ENCODE data around the gene PC. TPM values are rescaled to one million over a fixed set of nuclear protein-coding genes. Genes with fewer than 3 reads are reported as not detected.

PC gene
- total and polyA plus RNA-seq, 12 donors: 40.6 to 231 (median 83.2) TPM

GRCh38 chr11:66907751-66908630 lies 50.2 kb downstream of the PC start:
- peaks cover 0 to 29% of the 10 kb centered on the region in 2 donors for H3K4me1 ChIP-seq (replicated peaks in 1 of 2)
- peak overlapping the region in 2 of 5 donors; percentile 42 to 54 for H3K27ac ChIP-seq
- H3K36me3 ChIP-seq (replicated peaks in 1 of 2): no peaks in the 10 kb centered on the region
- no peak overlapping the region for H3K4me3 ChIP-seq
- no peaks in the 10 kb centered on the region for H3K27me3 ChIP-seq
- no peaks in the 10 kb centered on the region for H3K9me3 ChIP-seq (replicated peaks in 1 of 3)
- 75 to 84% (median 82%) methylated on average over 7 to 9 of the region's 9 CpGs for WGBS, 4 donors
- TF ChIP-seq CTCF (IDR thresholded peaks at IDR 0.05): no peak
- no peak for TF ChIP-seq POLR2A (IDR thresholded peaks at IDR 0.05)
- peak in 3 of 7 donors; percentile 12 to 32 (median 14) for DNase-seq
- intact Hi-C loops (cut with DNase I): no loop called here

GRCh38 chr11:66906061-66906733 lies 52.0 kb downstream of the PC start:
- Histone ChIP-seq H3K4me3 (no peak overlapping the region), H3K36me3 (replicated peaks in 1 of 2) (no peaks in the 10 kb centered on the region), H3K27me3 (no peaks in the 10 kb centered on the region), H3K4me1 (replicated peaks in 1 of 2) (peaks cover 0 to 29% of the 10 kb centered on the region in 2 donors), H3K9me3 (replicated peaks in 1 of 3) (no peaks in the 10 kb centered on the region), H3K27ac (peak overlapping the region in 2 of 5 donors; percentile 30 to 57)
- 75 to 83% (median 81%) methylated on average over 12 to 14 of the region's 14 CpGs for WGBS, 4 donors
- DNase-seq: peak in 2 of 7 donors; percentile 39 to 50
- TF ChIP-seq POLR2A (IDR thresholded peaks at IDR 0.05) (no peak), CTCF (IDR thresholded peaks at IDR 0.05) (no peak)
- intact Hi-C loops (cut with DNase I): no loop called here

- Histone ChIP-seq H3K36me3 (replicated peaks in 1 of 2) (no peaks in the 10 kb centered on the region), H3K27ac (no peak overlapping the region), H3K9me3 (replicated peaks in 1 of 3) (no peaks in the 10 kb centered on the region), H3K4me3 (no peak overlapping the region), H3K4me1 (replicated peaks in 1 of 2) (peaks cover 0 to 29% of the 10 kb centered on the region in 2 donors), H3K27me3 (no peaks in the 10 kb centered on the region)
- DNase-seq: no peak
- no peak for TF ChIP-seq CTCF (IDR thresholded peaks at IDR 0.05)
- no peak for TF ChIP-seq POLR2A (IDR thresholded peaks at IDR 0.05)
- intact Hi-C loops (cut with DNase I): no loop called here
- whole genome bisulfite sequencing, 4 donors: 83 to 100% (median 89%) methylated on average over 1 to 4 of the region's 4 CpGs
Measured at GRCh38 chr11:66905631-66906030, 52.6 kb downstream of the PC start.

GRCh38 chr11:66904981-66905521 lies 53.1 kb downstream of the PC start:
- Histone ChIP-seq H3K4me1 (replicated peaks in 1 of 2) (peaks cover 0 to 29% of the 10 kb centered on the region in 2 donors), H3K4me3 (no peak overlapping the region), H3K27ac (no peak overlapping the region), H3K36me3 (replicated peaks in 1 of 2) (no peaks in the 10 kb centered on the region), H3K9me3 (replicated peaks in 1 of 3) (no peaks in the 10 kb centered on the region), H3K27me3 (no peaks in the 10 kb centered on the region)
- 68 to 84% (median 79%) methylated on average over 8 of the region's 8 CpGs for WGBS, 4 donors
- intact Hi-C loops (cut with DNase I): no loop called here
- peak in 1 of 7 donors; percentile 13 for DNase-seq
- TF ChIP-seq POLR2A (IDR thresholded peaks at IDR 0.05) (no peak), CTCF (IDR thresholded peaks at IDR 0.05) (no peak)
